ENCODE results near the gene AIFM3.

- TF ChIP-seq CTCF (IDR thresholded peaks at IDR 0.05; ENCODE audit: low read length) (no peak), EZH2phosphoT487 (IDR thresholded peaks at IDR 0.05; ENCODE audit: low read length) (no peak), EZH2 (optimal IDR thresholded peaks at IDR 0.05; ENCODE audit: low read depth, low read length) (no peak)
Measured at GRCh38 chr22:20983081-20983771, 16.2 kb downstream of the AIFM3 start.

All from MM.1S (cell line).